ENCODE data around the gene ETFB.

The ETFB gene

GRCh38 chr19:51347209-51347928, 18.8 kb downstream of the ETFB start:
- TF ChIP-seq CTCF (IDR thresholded peaks at IDR 0.05), result no peak
- no peak for DNase-seq
- Mint-ChIP-seq H3K9me3 (no peaks in the 10 kb centered on the region), H3K36me3 (ENCODE audit: low read depth) (peaks cover 29% of the 10 kb centered on the region), H3K4me1 (peaks cover 22% of the 10 kb centered on the region), H3K4me3 (no peak overlapping the region), H3K27me3 (ENCODE audit: low read depth, poor library complexity) (peaks cover 8% of the 10 kb centered on the region), H3K27ac (no peak overlapping the region)

GRCh38 chr19:51346742-51347141, 19.4 kb downstream of the ETFB start:
- Mint-ChIP-seq H3K27ac (no peak overlapping the region), H3K9me3 (no peaks in the 10 kb centered on the region), H3K4me3 (no peak overlapping the region), H3K4me1 (peaks cover 22% of the 10 kb centered on the region), H3K27me3 (ENCODE audit: low read depth, poor library complexity) (peaks cover 12% of the 10 kb centered on the region), H3K36me3 (ENCODE audit: low read depth) (peaks cover 23% of the 10 kb centered on the region)
- TF ChIP-seq CTCF (IDR thresholded peaks at IDR 0.05), result no peak
- no peak for DNase-seq

DNA sequence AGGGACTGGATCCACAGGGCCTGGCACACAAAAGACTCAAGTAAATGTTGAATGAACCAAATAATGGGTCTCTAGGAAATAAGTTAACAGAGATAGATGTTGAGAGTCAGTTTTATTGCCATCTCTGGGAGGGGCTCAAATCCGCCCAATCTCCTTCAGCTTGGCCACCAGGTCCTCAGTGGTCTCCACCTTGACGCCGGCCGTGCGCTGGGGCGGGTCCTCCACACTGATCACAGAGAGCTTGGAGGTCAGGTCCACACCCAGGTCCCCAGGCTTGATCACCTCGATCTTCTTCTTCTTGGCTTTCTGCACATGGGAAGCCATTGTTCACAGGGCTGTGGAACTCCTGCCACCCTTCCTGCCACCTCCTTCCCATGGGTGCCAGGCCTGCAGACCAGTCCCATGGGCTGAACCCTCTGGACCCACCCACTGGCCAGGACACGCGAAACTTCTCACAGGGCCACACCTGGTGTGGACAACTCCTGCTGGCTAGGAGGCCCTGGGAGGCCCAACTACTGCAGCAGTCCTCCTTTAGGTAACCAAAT, 21.0 kb downstream of the ETFB start:
- TF ChIP-seq CTCF (IDR thresholded peaks at IDR 0.05), result no peak
- peak overlapping the region; percentile 78 for H3K27ac Mint-ChIP-seq
- no peak overlapping the region for H3K4me3 Mint-ChIP-seq
- H3K27me3 Mint-ChIP-seq (ENCODE audit: low read depth, poor library complexity), result peaks cover 25% of the 10 kb centered on the region
- peaks cover 14% of the 10 kb centered on the region for H3K36me3 Mint-ChIP-seq (ENCODE audit: low read depth)
- H3K4me1 Mint-ChIP-seq, result peaks cover 32% of the 10 kb centered on the region
- H3K9me3 Mint-ChIP-seq, result no peaks in the 10 kb centered on the region
- no peak for DNase-seq

GRCh38 chr19:51342631-51343569, 23.3 kb downstream of the ETFB start:
- H3K4me1 Mint-ChIP-seq, result peaks cover 45% of the 10 kb centered on the region
- no peak for DNase-seq
- TF ChIP-seq CTCF (IDR thresholded peaks at IDR 0.05), result no peak
- H3K4me3 Mint-ChIP-seq, result peak overlapping the region; percentile 71
- H3K27ac Mint-ChIP-seq, result peak overlapping the region; percentile 17
- H3K9me3 Mint-ChIP-seq, result no peaks in the 10 kb centered on the region
- peaks cover 14% of the 10 kb centered on the region for H3K36me3 Mint-ChIP-seq (ENCODE audit: low read depth)
- peaks cover 28% of the 10 kb centered on the region for H3K27me3 Mint-ChIP-seq (ENCODE audit: low read depth, poor library complexity)

DNA sequence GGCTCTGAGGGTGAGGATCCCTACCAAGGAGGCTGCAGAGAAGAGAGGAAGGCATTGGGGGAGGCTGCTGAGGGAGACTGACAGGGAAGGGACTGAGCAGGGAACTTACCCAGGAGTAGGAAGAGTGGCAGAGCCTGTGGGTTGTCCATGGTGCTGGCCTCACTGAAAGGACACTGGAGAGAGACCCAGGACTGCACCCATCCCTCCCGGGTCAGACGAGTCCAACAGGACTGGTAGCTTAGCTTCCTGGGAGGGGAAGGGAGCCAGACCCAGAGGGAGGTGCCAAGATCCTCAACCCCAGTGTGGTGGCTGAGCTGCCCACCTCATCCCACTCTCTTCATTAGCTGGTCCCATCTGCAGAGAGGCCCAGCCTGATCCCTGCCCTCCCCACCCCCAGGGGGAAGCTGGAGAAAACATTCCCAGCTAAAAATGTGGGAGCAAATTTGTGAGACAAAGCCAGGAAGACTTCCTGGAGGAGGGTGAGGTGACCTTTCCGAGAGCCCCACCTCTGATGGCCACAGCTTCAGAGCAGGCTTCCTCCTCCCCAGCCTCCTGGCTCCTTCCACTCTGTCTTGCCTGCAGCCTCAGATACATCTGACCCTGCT, 24.1 kb downstream of the ETFB start, which contains the start of gene VSIG10L:
Gene VSIG10L (minus strand): TSS at position 164 of the 605 bp plus-strand sequence. CDS start 15 bp downstream, at position 149.
- peaks cover 9% of the 10 kb centered on the region for H3K36me3 Mint-ChIP-seq (ENCODE audit: low read depth)
- H3K4me1 Mint-ChIP-seq, result peaks cover 41% of the 10 kb centered on the region
- H3K9me3 Mint-ChIP-seq, result no peaks in the 10 kb centered on the region
- peak within 1 kb of the TSS; percentile 82 for H3K4me3 Mint-ChIP-seq
- TF ChIP-seq CTCF (IDR thresholded peaks at IDR 0.05), result no peak
- DNase-seq, result no peak
- H3K27ac Mint-ChIP-seq, result peak within 1 kb of the TSS; percentile 61
- H3K27me3 Mint-ChIP-seq (ENCODE audit: low read depth, poor library complexity), result peaks cover 28% of the 10 kb centered on the region
